HepG2 (cell line): ENCODE data around the gene PRM2. TPM values are rescaled to one million over a fixed set of nuclear protein-coding genes. Genes with fewer than 3 reads are reported as not detected.

Experiments used
- CERS6 ChIP-seq: sonication (generic); formaldehyde crosslinking; IDR thresholded peaks from 2 replicates; pipeline ENCODE4 v1.5.0; 2020; ENCODE audit warnings: missing genetic modification reagents
- EP300 ChIP-seq, 3 experiments: sonication (generic) in 1 of 3; formaldehyde crosslinking in 1 of 3; IDR thresholded peaks; 2 replicates each; pipeline versions ENCODE4 v1.5.1 to v1.6.1; 2011 to 2020; ENCODE audit warnings: low read depth in 2 of 3, low read length in 2 of 3, borderline replicate concordance in 1 of 3, improper control_type of control experiment in 1 of 3, mild to moderate bottlenecking in 1 of 3, missing genetic modification reagents in 1 of 3, moderate library complexity in 1 of 3
- GLI4 ChIP-seq: sonication (generic); formaldehyde crosslinking; IDR thresholded peaks from 2 replicates; pipeline ENCODE4 v1.5.1; 2020; ENCODE audit warnings: missing genetic modification reagents, mild to moderate bottlenecking, moderate library complexity, borderline replicate concordance
- HOXA5 ChIP-seq: sonication (generic); formaldehyde crosslinking; IDR thresholded peaks from 2 replicates; pipeline ENCODE4 v1.4.0; 2020; ENCODE audit warnings: missing genetic modification reagents
- RBFOX2 ChIP-seq: fragments of 200-400 bp; formaldehyde crosslinking; IDR thresholded peaks from 2 replicates; pipeline ENCODE4 v1.6.1; 2017; ENCODE audit warnings: low read depth, mild to moderate bottlenecking, low read length
- ZBTB33 ChIP-seq: sonication (generic); formaldehyde crosslinking; IDR thresholded peaks from 2 replicates; pipeline ENCODE4 v1.4.0; 2020; ENCODE audit warnings: missing genetic modification reagents
- ZNF160 ChIP-seq: sonication (generic); formaldehyde crosslinking; IDR thresholded peaks from 2 replicates; pipeline ENCODE4 v1.8.0; 2022; ENCODE audit warnings: mild to moderate bottlenecking, inconsistent platforms, missing genetic modification reagents
- ZNF644 ChIP-seq: IDR thresholded peaks from 2 replicates; pipeline ENCODE4 v1.6.1; 2016; ENCODE audit warnings: low read depth
- ZNF737 ChIP-seq: sonication (generic); formaldehyde crosslinking; IDR thresholded peaks from 2 replicates; pipeline ENCODE4 v1.5.0; 2020; ENCODE audit warnings: missing genetic modification reagents, mild to moderate bottlenecking, borderline replicate concordance
- ZNF800 ChIP-seq: sonication (generic); formaldehyde crosslinking; IDR thresholded peaks from 2 replicates; pipeline ENCODE4 v1.4.0; 2020; ENCODE audit warnings: missing genetic modification reagents
- ZNF850 ChIP-seq: sonication (generic); formaldehyde crosslinking; conservative IDR thresholded peaks from 2 replicates; pipeline ENCODE4 v1.9.0; 2021; ENCODE audit warnings: mild to moderate bottlenecking, missing genetic modification reagents
- polyA plus RNA-seq, 8 experiments: library from polyadenylated mRNA; depleted of rRNA in 3 of 8; stranded (reverse) in 7 of 8; unstranded in 1 of 8; fragments of >200 nt; fragmentation: Illumina TruSeq in 4 of 8; extraction: Trizol in 4 of 8; gene quantifications; 2 replicates each; pipeline versions ENCODE4 v1.2.1 to v1.2.3, GENCODE V29; 2011 to 2016; ENCODE audit warnings: low read depth in 4 of 8, missing spikeins in 1 of 8, mixed read lengths in 1 of 8; ENCODE audit not compliant: insufficient read depth in 1 of 8
- total RNA-seq, 5 experiments: library from RNA; depleted of rRNA; stranded (reverse); fragments of >200 nt; fragmentation: Illumina TruSeq; extraction: Trizol; gene quantifications; 2 replicates each; pipeline ENCODE4 v1.2.3, GENCODE V29; 2016; ENCODE audit warnings: low read depth in 1 of 5
- TF ChIP-seq, protein P1 (sequence below): sonication (generic); formaldehyde crosslinking; conservative IDR thresholded peaks from 2 replicates; pipeline ENCODE4 v1.4.0; 2020; ENCODE audit warnings: mild to moderate bottlenecking, missing genetic modification reagents, moderate library complexity
- TF ChIP-seq, protein P2 (sequence below): sonication (generic); formaldehyde crosslinking; IDR thresholded peaks from 2 replicates; pipeline ENCODE4 v1.4.0; 2020; ENCODE audit warnings: missing genetic modification reagents, borderline replicate concordance

The PRM2 gene
- total and polyA plus RNA-seq, 2 of the 13 experiments (the other 11 are each of a cell fraction or from before 2014, with no cell fraction given), result 0.54 TPM; not detected in 1

GRCh38 chr16:11312718-11313492, 36.6 kb upstream of the PRM2 start (continued):
- TF ChIP-seq ZBTB33 (peak; percentile 59), RBFOX2 (no peak), GLI4 (CRISPR knock-in tag) (peak; percentile 78; the same call in 1 of the 2 replicates), ZNF160 (no peak), ZNF737 (0 out of 2 replicates have a peak, but pooled peaks have one; percentile 53), ZNF644 (CRISPR knock-in tag) (no peak), EP300 (IDR thresholded peaks at IDR 0.05; ENCODE audit: low read depth in 2 of 2, low read length in 2 of 2) (0 out of 4 replicates have a peak, but pooled peaks of 1 of the 2 experiments have one; percentile 18), EP300 (CRISPR knock-in tag; IDR thresholded peaks at IDR 0.05; ENCODE audit: borderline replicate concordance) (no peak), HOXA5 (CRISPR knock-in tag) (no peak), ZNF850 (no peak), CERS6 (no peak), ZNF800 (CRISPR knock-in tag) (no peak)
- TF ChIP-seq, protein P1, sequence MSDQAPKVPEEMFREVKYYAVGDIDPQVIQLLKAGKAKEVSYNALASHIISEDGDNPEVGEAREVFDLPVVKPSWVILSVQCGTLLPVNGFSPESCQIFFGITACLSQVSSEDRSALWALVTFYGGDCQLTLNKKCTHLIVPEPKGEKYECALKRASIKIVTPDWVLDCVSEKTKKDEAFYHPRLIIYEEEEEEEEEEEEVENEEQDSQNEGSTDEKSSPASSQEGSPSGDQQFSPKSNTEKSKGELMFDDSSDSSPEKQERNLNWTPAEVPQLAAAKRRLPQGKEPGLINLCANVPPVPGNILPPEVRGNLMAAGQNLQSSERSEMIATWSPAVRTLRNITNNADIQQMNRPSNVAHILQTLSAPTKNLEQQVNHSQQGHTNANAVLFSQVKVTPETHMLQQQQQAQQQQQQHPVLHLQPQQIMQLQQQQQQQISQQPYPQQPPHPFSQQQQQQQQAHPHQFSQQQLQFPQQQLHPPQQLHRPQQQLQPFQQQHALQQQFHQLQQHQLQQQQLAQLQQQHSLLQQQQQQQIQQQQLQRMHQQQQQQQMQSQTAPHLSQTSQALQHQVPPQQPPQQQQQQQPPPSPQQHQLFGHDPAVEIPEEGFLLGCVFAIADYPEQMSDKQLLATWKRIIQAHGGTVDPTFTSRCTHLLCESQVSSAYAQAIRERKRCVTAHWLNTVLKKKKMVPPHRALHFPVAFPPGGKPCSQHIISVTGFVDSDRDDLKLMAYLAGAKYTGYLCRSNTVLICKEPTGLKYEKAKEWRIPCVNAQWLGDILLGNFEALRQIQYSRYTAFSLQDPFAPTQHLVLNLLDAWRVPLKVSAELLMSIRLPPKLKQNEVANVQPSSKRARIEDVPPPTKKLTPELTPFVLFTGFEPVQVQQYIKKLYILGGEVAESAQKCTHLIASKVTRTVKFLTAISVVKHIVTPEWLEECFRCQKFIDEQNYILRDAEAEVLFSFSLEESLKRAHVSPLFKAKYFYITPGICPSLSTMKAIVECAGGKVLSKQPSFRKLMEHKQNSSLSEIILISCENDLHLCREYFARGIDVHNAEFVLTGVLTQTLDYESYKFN (CRISPR knock-in tag), result peak; percentile 3; the same call in 1 of the 2 replicates
- TF ChIP-seq, protein P2, sequence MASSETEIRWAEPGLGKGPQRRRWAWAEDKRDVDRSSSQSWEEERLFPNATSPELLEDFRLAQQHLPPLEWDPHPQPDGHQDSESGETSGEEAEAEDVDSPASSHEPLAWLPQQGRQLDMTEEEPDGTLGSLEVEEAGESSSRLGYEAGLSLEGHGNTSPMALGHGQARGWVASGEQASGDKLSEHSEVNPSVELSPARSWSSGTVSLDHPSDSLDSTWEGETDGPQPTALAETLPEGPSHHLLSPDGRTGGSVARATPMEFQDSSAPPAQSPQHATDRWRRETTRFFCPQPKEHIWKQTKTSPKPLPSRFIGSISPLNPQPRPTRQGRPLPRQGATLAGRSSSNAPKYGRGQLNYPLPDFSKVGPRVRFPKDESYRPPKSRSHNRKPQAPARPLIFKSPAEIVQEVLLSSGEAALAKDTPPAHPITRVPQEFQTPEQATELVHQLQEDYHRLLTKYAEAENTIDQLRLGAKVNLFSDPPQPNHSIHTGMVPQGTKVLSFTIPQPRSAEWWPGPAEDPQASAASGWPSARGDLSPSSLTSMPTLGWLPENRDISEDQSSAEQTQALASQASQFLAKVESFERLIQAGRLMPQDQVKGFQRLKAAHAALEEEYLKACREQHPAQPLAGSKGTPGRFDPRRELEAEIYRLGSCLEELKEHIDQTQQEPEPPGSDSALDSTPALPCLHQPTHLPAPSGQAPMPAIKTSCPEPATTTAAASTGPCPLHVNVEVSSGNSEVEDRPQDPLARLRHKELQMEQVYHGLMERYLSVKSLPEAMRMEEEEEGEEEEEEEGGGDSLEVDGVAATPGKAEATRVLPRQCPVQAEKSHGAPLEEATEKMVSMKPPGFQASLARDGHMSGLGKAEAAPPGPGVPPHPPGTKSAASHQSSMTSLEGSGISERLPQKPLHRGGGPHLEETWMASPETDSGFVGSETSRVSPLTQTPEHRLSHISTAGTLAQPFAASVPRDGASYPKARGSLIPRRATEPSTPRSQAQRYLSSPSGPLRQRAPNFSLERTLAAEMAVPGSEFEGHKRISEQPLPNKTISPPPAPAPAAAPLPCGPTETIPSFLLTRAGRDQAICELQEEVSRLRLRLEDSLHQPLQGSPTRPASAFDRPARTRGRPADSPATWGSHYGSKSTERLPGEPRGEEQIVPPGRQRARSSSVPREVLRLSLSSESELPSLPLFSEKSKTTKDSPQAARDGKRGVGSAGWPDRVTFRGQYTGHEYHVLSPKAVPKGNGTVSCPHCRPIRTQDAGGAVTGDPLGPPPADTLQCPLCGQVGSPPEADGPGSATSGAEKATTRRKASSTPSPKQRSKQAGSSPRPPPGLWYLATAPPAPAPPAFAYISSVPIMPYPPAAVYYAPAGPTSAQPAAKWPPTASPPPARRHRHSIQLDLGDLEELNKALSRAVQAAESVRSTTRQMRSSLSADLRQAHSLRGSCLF (CRISPR knock-in tag), result no peak
